AG04450 (cell line): ENCODE data around the gene BRD3. TPM values are rescaled to one million over a fixed set of nuclear protein-coding genes. Genes with fewer than 3 reads are reported as not detected.
"Not testable (repeated sequence)": the region's sequence is repeated elsewhere in the genome, so short reads cannot be mapped to it uniquely, and the experiment has no call there.

Experiments
- CTCF ChIA-PET: fragments of 300-600, 350-600 bp; formaldehyde crosslinking; extraction: SDS; loops from one replicate; lab custom pipeline; 2022; ENCODE audit warnings: antibody characterized with exemption, inconsistent platforms; lab: Charles Lee
- POLR2A ChIA-PET: fragments of 350-600 bp; formaldehyde crosslinking; extraction: SDS; loops from one replicate; lab custom pipeline; 2021; ENCODE audit warnings: antibody characterized with exemption, inconsistent platforms; lab: Yijun Ruan, JAX
- DNase-seq: peaks from one replicate; pipeline ENCODE4 v3.0.0-alpha.2; 2011; ENCODE audit warnings: low read depth, low spot score
- H3K27ac ChIP-seq: one replicate; pipeline ENCODE4 v1.5.1; 2012; ENCODE audit warnings: low read depth, low read length, control low read depth
- H3K27me3 ChIP-seq: one replicate; pipeline ENCODE4 v1.6.0; 2012; ENCODE audit warnings: low read length; ENCODE audit not compliant: control insufficient read depth, insufficient read depth
- H3K4me3 ChIP-seq: 2 replicates; pipeline ENCODE4 v1.5.1; 2011; ENCODE audit warnings: mild to moderate bottlenecking, low read depth, low read length, control low read depth
- H3K9me3 ChIP-seq: 2 replicates; pipeline ENCODE4 v1.5.1; 2012; ENCODE audit warnings: low read length; ENCODE audit not compliant: control insufficient read depth, insufficient read depth
- polyA plus RNA-seq: library from polyadenylated mRNA; depleted of rRNA; stranded (reverse); fragments of >200 nt; gene quantifications from 2 replicates; pipeline ENCODE4 v1.2.3, GENCODE V29; 2011
- TF ChIP-seq, protein P1 (sequence below): IDR thresholded peaks from 2 replicates; pipeline ENCODE4 v1.5.1; 2011; ENCODE audit warnings: low read depth, low read length, control low read depth, inconsistent platforms

BRD3 gene
- polyA plus RNA-seq, 1 experiment, result 7.1 TPM

DNA sequence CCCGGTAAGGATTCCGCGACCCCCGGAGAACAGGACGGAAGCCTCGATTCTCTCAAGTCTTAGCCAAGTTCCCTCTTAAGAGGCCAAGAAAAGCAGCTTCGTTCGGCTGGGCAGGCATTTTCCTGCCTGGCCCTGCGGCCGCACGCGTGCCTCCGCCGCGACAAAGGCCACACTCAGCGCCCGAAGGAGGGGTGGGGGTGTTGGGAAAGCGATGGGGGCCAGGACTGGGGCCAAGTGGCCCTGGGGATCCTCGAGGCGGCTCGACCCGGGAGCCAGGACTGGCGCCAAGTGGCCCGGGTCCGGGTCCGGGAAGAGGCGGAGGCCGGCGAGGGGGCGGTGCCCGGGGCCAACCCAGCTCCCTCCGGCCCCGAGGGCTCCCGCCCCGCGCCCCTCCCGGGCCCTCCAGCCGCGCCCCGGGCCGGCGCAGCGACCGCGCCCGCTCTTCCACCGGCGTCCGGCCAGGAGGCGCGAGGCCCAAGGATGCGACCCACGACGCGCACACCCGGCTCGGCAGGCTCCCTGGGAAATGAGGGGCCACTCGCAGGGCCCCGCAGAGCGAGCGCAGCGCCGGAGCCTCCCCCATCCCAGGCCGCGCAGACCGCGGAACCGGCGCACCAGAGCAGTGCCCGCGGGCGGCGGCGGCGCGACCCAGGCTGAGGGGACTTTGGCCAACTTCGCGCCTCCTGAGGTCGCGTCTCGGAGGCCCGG is 76.5 kb downstream of the BRD3 start:
- POLR2A ChIA-PET, result interaction anchor here (0.9 kb wide), 1 partner anchor 35 kb away, joined by 3 read pairs; no protein-coding TSS in a partner anchor

DNA sequence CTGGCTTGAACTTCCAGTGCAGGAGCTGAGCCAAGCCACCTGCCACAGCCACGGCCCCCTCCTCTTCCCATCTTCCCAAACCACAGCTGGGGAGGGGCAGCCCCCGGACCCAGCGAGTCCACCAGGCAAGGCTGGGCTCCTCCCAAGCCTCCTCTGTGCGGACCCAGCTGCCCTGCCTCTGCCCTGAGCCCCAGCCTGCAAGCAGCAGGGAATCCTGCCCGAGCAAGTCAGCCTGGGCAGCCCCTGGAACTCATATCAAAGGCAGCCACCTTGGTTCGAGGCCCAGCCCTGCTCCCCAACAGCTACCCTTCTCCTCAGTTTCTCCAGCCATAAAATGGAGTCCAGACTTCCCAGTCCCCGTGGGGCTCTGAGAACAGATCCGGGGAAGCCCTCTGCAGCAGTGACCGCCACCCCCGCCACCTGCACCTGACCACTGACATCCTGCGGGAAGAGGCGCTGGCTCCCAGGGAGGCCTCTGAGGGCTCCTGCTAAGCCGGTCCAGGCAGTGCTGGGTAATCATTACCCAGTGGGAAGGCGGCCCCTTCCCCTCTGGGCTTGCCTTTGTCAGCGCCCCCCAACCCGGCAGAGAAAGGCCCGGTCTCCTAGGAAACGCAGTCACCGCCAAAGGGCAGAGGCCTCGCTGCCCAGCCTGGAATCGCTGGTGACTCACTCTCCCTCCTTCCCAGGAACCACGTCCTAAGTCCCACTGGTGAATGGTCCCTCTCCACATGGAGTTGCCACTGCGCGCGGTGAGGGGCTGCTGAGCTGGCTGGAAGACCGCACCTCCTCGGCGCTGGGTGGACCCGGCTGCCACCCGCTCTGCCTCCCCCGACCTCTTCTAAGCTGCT is 77.2 kb downstream of the BRD3 start:
- DNase-seq, result no peak
- TF ChIP-seq, protein P1, sequence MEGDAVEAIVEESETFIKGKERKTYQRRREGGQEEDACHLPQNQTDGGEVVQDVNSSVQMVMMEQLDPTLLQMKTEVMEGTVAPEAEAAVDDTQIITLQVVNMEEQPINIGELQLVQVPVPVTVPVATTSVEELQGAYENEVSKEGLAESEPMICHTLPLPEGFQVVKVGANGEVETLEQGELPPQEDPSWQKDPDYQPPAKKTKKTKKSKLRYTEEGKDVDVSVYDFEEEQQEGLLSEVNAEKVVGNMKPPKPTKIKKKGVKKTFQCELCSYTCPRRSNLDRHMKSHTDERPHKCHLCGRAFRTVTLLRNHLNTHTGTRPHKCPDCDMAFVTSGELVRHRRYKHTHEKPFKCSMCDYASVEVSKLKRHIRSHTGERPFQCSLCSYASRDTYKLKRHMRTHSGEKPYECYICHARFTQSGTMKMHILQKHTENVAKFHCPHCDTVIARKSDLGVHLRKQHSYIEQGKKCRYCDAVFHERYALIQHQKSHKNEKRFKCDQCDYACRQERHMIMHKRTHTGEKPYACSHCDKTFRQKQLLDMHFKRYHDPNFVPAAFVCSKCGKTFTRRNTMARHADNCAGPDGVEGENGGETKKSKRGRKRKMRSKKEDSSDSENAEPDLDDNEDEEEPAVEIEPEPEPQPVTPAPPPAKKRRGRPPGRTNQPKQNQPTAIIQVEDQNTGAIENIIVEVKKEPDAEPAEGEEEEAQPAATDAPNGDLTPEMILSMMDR, result no peak
- Histone ChIP-seq H3K4me3 (peak overlapping the region; percentile 77), H3K27ac (peak overlapping the region; percentile 70), H3K27me3 (no peaks in the 10 kb centered on the region), H3K9me3 (no peaks in the 10 kb centered on the region; the same call in 1 of the 2 replicates)
- POLR2A ChIA-PET, result interaction anchor here (0.9 kb wide), 1 partner anchor 34 kb away, joined by 3 read pairs; no protein-coding TSS in a partner anchor
- CTCF ChIA-PET, result interaction anchor here (1.4 kb wide), 1 partner anchor 208 kb away, joined by 4 read pairs; no protein-coding TSS in a partner anchor

More for the DNA sequence above, 76.5 kb downstream of the BRD3 start:
- CTCF ChIA-PET, result interaction anchor here (1.4 kb wide), 1 partner anchor 209 kb away, joined by 4 read pairs; no protein-coding TSS in a partner anchor
- Histone ChIP-seq H3K9me3 (no peaks in the 10 kb centered on the region; the same call in 1 of the 2 replicates), H3K4me3 (peak overlapping the region; percentile 77), H3K27me3 (no peaks in the 10 kb centered on the region), H3K27ac (peak overlapping the region; percentile 70)
- DNase-seq, result no peak
- TF ChIP-seq, protein P1, result no peak

DNA sequence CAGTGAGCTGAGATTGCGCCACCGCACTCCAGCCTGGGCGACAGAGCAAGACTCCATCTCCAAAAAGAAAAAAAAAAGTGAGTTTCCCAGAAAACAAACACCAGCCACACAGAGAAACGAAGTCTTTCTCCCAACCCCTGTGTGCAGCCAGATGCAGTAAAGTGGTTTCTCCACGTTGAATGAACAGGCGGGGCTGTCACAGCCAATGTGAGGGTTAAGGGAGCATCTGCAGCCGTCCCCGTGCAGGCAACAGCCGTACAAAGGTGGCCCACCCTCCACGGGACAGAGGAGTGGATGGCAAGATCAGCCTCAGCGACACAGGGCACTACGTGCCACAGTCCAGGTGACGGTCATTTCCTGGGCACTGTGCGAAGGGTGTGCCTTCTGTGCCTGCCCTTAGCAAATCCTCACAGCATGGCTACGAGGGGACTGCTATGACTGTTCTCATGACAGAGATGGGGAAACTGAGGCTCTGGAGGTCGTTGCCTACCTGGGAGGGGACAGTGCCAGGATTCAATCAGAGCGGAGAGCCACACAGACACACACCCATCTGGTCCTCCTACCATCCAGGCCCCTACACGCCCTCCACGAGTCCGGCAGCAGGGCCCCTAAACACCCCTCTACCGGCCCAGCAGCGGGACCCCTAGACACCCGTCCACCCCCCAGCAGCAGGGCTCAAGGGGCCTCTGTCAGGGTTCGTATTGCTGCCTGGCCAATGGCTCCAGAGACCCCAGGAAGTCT is 78.0 kb downstream of the BRD3 start:
- ChIA-PET POLR2A (no interaction called here), CTCF (interaction anchor here (1.4 kb wide), 1 partner anchor 207 kb away, joined by 4 read pairs; no protein-coding TSS in a partner anchor)
- TF ChIP-seq, protein P1, result no peak
- peak overlapping the region; percentile 77 for H3K4me3 ChIP-seq
- H3K27ac ChIP-seq, result no peak overlapping the region
- DNase-seq, result no peak
- H3K27me3 ChIP-seq, result no peaks in the 10 kb centered on the region
- H3K9me3 ChIP-seq, result no peaks in the 10 kb centered on the region; the same call in 1 of the 2 replicates

DNA sequence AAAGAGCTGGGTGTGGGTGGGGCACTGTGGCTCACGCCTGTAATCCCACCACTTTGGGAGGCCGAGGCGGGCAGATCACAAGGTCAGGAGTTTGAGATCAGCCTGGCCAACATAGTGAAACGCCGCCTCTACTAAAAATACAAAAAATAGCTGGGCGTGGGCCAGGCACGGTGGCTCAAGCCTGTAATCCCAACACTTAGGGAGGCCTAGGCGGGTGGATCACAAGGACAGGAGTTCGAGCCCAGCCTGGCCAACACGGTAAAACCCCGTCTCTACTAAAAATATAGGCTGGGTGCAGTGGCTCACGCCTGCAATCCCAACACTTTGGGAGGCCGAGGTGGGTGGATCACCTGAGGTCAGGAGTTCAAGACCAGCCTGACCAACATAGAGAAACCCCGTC is 79.1 kb downstream of the BRD3 start:
- H3K27me3 ChIP-seq, H3K4me3 ChIP-seq, POLR2A ChIA-PET, H3K27ac ChIP-seq, H3K9me3 ChIP-seq, DNase-seq, CTCF ChIA-PET: not testable (repeated sequence)
